HEK293 (cell line): ENCODE measurements around the gene RBM17.

Source experiments
- CTCF ChIA-PET: fragments of 350-600 bp; formaldehyde crosslinking; extraction: SDS; loops from one replicate; lab custom pipeline; 2021; ENCODE audit warnings: antibody characterized with exemption; lab: Yijun Ruan, JAX
- POLR2A ChIA-PET: fragments of 300-600 bp; formaldehyde crosslinking; extraction: SDS; loops from one replicate; lab custom pipeline; 2020; ENCODE audit warnings: antibody characterized with exemption, inconsistent platforms; lab: Yijun Ruan, JAX
- H3K27ac ChIP-seq: fragments of 200-500 bp; sonication (Bioruptor generic); 2 replicates; pipeline ENCODE4 v1.5.1; 2014; ENCODE audit warnings: low read depth, low read length, control low read depth, inconsistent platforms; ENCODE audit errors: extremely low read depth
- H3K36me3 ChIP-seq, 2 experiments: fragments of 200-500 bp in 1 of 2; sonication (Bioruptor generic) in 1 of 2; 1 replicate in 1 of 2; 2 replicates in 1 of 2; pipeline ENCODE4 v1.5.1; 2014 to 2017; ENCODE audit warnings: inconsistent platforms in 2 of 2, low read length in 2 of 2; ENCODE audit not compliant: control insufficient read depth in 2 of 2, insufficient read depth in 1 of 2
- H3K4me1 ChIP-seq: fragments of 200-500 bp; sonication (Bioruptor generic); 2 replicates; pipeline ENCODE4 v1.5.1; 2014; ENCODE audit warnings: mild to moderate bottlenecking, low read length, inconsistent platforms; ENCODE audit not compliant: control insufficient read depth, insufficient read depth
- H3K4me3 ChIP-seq: 2 replicates; pipeline ENCODE4 v1.5.1; 2011; ENCODE audit warnings: low read depth, mild to moderate bottlenecking, control low read depth, low read length, moderate library complexity
- H3K9me3 ChIP-seq: fragments of 200-500 bp; sonication (Bioruptor generic); 2 replicates; pipeline ENCODE4 v1.5.1; 2014; ENCODE audit warnings: low read depth, low read length, inconsistent platforms; ENCODE audit not compliant: control insufficient read depth, insufficient read depth
- EGR2 ChIP-seq: fragments of 450-650 bp; formaldehyde crosslinking; IDR thresholded peaks from 2 replicates; pipeline ENCODE4 v1.5.1; 2016; ENCODE audit warnings: low read depth, missing biosample characterization, missing genetic modification characterization
- HOXA7 ChIP-seq: sonication (generic); formaldehyde crosslinking; IDR thresholded peaks from 2 replicates; pipeline ENCODE4 v1.8.1; 2022; ENCODE audit warnings: missing genetic modification reagents, borderline replicate concordance
- PBX3 ChIP-seq: sonication (generic); formaldehyde crosslinking; IDR thresholded peaks from 2 replicates; pipeline ENCODE4 v1.8.1; 2022; ENCODE audit warnings: mild to moderate bottlenecking, moderate library complexity, missing genetic modification reagents
- SCRT2 ChIP-seq: fragments of 450-650 bp; formaldehyde crosslinking; IDR thresholded peaks from 2 replicates; pipeline ENCODE4 v1.5.1; 2016; ENCODE audit warnings: missing biosample characterization, missing genetic modification characterization
- ZBTB48 ChIP-seq: fragments of 450-650 bp; formaldehyde crosslinking; IDR thresholded peaks from 2 replicates; pipeline ENCODE4 v1.5.1; 2016; ENCODE audit warnings: missing biosample characterization, missing genetic modification characterization
- ZFHX2 ChIP-seq: fragments of 450-650 bp; formaldehyde crosslinking; conservative IDR thresholded peaks from 2 replicates; pipeline ENCODE4 v1.5.1; 2016; ENCODE audit warnings: missing biosample characterization, missing genetic modification characterization
- ZIC2 ChIP-seq: fragments of 450-650 bp; formaldehyde crosslinking; IDR thresholded peaks from 2 replicates; pipeline ENCODE4 v1.5.1; 2016; ENCODE audit warnings: missing biosample characterization, missing genetic modification characterization
- ZNF133 ChIP-seq: fragments of 450-650 bp; formaldehyde crosslinking; IDR thresholded peaks from 2 replicates; pipeline ENCODE4 v1.5.1; 2016; ENCODE audit warnings: missing biosample characterization, missing genetic modification characterization
- ZNF529 ChIP-seq: fragments of 450-650 bp; formaldehyde crosslinking; IDR thresholded peaks from 2 replicates; pipeline ENCODE4 v1.5.1; 2017; ENCODE audit warnings: missing genetic modification characterization, missing biosample characterization; ENCODE audit not compliant: insufficient replicate concordance
- ZNF555 ChIP-seq: fragments of 450-650 bp; formaldehyde crosslinking; conservative IDR thresholded peaks from 2 replicates; pipeline ENCODE4 v1.5.1; 2017; ENCODE audit warnings: missing biosample characterization, mild to moderate bottlenecking, missing genetic modification characterization, inconsistent platforms
- ZNF76 ChIP-seq: fragments of 450-650 bp; formaldehyde crosslinking; IDR thresholded peaks from 2 replicates; pipeline ENCODE4; 2016; ENCODE audit warnings: low read depth, missing biosample characterization, missing genetic modification characterization, borderline replicate concordance
- ZNF792 ChIP-seq: fragments of 450-650 bp; formaldehyde crosslinking; IDR thresholded peaks from 2 replicates; pipeline ENCODE4 v1.5.1; 2016; ENCODE audit warnings: missing biosample characterization, missing genetic modification characterization
- ZSCAN18 ChIP-seq: fragments of 450-650 bp; formaldehyde crosslinking; IDR thresholded peaks from 2 replicates; pipeline ENCODE4 v1.5.1; 2016; ENCODE audit warnings: missing biosample characterization, missing genetic modification characterization
- ZSCAN23 ChIP-seq: fragments of 450-650 bp; formaldehyde crosslinking; IDR thresholded peaks from 2 replicates; pipeline ENCODE4 v1.5.1; 2016; ENCODE audit warnings: missing biosample characterization, missing genetic modification characterization
- TF ChIP-seq, protein P1 (sequence below): fragments of 450-650 bp; formaldehyde crosslinking; IDR thresholded peaks from 2 replicates; pipeline ENCODE4 v1.5.1; 2016; ENCODE audit warnings: missing biosample characterization, missing genetic modification characterization, borderline replicate concordance

Gene RBM17

DNA sequence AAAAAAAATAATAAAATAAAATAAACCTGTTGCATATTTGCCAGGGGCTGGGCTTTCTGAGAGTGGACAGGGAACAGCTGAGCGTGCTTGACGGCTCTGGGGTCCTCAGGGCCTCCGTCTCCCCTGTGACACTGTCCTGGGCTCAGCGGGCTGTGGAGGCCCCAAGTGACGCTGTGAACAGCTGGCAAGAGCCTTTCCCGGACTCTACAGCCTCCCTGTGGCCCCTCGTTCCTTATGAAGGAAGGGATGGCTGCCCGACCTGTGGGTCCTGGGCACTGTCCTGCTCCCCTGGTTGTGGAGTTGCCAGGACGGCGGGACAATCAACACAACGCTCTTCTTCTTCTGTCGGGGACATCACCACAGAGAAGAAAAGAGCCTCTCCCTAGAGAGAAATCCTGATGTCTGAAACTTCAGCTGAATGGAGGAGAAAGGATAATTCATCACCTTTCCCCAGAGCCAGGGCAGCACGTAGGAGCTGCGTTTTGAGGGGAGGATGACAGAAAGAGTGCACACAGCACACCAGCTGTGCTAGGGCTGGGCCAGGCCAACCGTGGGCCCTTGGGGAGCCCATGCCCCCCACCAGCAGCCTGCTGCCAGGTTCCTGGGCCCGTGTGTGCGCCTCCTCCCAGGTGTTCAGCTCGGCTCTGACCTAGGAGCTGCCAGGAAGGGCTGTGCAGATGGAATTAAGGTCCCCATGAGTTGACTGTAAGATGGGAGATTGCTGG, 45.4 kb downstream of the RBM17 start:
- CTCF ChIA-PET: interaction anchor here (1.0 to 4.0 kb wide), 5 partner anchors 9 to 267 kb away, joined by 4 to 18 read pairs (median 6); partner anchors contain the start of gene PFKFB3

DNA sequence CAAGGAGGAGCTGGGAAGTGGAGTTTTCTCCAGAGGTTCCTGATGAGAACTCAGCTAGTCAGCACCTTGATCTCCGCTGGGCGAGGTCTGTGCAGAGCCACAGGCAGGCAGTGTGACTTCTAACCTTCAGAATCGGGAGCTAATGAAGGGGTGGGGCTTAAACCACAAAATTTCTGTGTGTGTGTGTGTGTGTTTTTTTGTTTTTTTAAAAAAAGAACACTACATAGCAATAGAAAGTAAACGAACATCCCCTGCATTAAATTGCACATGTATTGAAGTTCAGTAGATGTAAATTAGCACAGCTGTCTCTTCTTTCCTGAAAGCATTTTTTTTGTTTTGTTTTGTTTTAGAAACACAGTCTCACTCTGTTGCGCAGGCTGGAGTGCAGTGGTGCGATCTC, 46.2 kb downstream of the RBM17 start:
- Histone ChIP-seq H3K9me3 (no peaks in the 10 kb centered on the region), H3K36me3 (no peaks in the 10 kb centered on the region), H3K4me1 (no peaks in the 10 kb centered on the region), H3K4me3 (no peak overlapping the region), H3K27ac (no peak overlapping the region)
- ChIA-PET POLR2A (no interaction called here), CTCF (interaction anchor here (1.0 to 4.0 kb wide), 6 partner anchors 16 to 267 kb away, joined by 4 to 18 read pairs (median 10); partner anchors contain the start of gene PFKFB3)
- TF ChIP-seq ZBTB48 (tag by site-specific recombination) (no peak), ZSCAN23 (tag by site-specific recombination) (no peak), EGR2 (no peak), ZNF529 (tag by site-specific recombination) (no peak), ZNF76 (tag by site-specific recombination) (no peak), SCRT2 (tag by site-specific recombination) (no peak), PBX3 (CRISPR knock-in tag) (no peak), ZIC2 (tag by site-specific recombination) (no peak), ZNF792 (tag by site-specific recombination) (no peak), HOXA7 (CRISPR knock-in tag) (no peak), ZFHX2 (tag by site-specific recombination) (no peak), ZSCAN18 (tag by site-specific recombination) (no peak)

More for the DNA sequence above, 45.4 kb downstream of the RBM17 start:
- no peak for TF ChIP-seq ZBTB48 (tag by site-specific recombination)
- peak; percentile 43; the same call in 1 of the 2 replicates for TF ChIP-seq SCRT2 (tag by site-specific recombination)
- peak; percentile 46 for TF ChIP-seq ZIC2 (tag by site-specific recombination)
- TF ChIP-seq, all 188 proteins: peak for 2
- no peak overlapping the region for H3K4me3 ChIP-seq
- H3K9me3 ChIP-seq: no peaks in the 10 kb centered on the region
- no peaks in the 10 kb centered on the region for H3K36me3 ChIP-seq
- H3K4me1 ChIP-seq: no peaks in the 10 kb centered on the region
- no peak overlapping the region for H3K27ac ChIP-seq
- POLR2A ChIA-PET: no interaction called here

DNA sequence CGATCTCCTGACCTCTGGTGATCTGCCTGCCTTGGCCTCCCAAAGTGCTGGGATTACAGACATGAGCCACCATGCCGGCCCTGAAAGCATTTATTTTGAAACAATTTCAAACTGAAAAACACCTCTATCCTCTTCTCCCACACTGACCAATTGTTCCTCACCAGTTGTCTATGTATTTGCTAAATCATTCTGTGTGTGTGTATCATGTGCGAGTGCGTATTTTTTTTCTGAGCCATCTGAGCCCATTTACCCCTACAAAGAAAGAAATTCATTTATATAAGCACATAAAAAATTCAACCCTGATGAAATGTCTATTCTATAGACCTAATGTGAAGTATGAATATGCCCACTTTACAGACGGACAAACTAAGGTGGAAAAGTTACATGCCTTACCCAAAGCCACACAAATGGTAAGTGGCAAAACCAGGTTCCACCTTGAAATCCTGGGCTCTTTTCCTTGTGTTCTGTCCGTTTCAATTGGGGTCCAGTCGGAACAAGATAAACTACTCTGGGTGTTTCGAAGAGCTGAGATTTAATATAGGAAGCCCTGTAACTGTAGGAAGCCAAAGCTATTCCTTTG, 46.8 kb downstream of the RBM17 start:
- Histone ChIP-seq H3K4me3 (no peak overlapping the region), H3K9me3 (no peaks in the 10 kb centered on the region), H3K36me3 (no peaks in the 10 kb centered on the region)
- TF ChIP-seq, protein P1, sequence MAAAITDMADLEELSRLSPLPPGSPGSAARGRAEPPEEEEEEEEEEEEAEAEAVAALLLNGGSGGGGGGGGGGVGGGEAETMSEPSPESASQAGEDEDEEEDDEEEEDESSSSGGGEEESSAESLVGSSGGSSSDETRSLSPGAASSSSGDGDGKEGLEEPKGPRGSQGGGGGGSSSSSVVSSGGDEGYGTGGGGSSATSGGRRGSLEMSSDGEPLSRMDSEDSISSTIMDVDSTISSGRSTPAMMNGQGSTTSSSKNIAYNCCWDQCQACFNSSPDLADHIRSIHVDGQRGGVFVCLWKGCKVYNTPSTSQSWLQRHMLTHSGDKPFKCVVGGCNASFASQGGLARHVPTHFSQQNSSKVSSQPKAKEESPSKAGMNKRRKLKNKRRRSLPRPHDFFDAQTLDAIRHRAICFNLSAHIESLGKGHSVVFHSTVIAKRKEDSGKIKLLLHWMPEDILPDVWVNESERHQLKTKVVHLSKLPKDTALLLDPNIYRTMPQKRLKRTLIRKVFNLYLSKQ (tag by site-specific recombination): no peak
- TF ChIP-seq ZBTB48 (tag by site-specific recombination): no peak
- no peak for TF ChIP-seq ZNF133 (tag by site-specific recombination)
- TF ChIP-seq ZNF555: no peak
- TF ChIP-seq, all 188 proteins: peak for 0
- no peak overlapping the region for H3K27ac ChIP-seq
- ChIA-PET POLR2A (interaction anchor here (1.0 kb wide), 1 partner anchor 9 kb away, joined by 3 read pairs; no protein-coding TSS in a partner anchor), CTCF (interaction anchor here (0.6 to 4.0 kb wide), 8 partner anchors 15 to 266 kb away, joined by 3 to 18 read pairs (median 4); partner anchors contain the start of gene PFKFB3)
- H3K4me1 ChIP-seq: no peaks in the 10 kb centered on the region
